GM13976 (cell line): Measurements from ENCODE around the gene NBPF10.
"Not testable (repeated sequence)": the region's sequence is repeated elsewhere in the genome, so short reads cannot be mapped to it uniquely, and the experiment has no call there.

ENCODE experiments used
- DNase-seq: peaks from one replicate; pipeline ENCODE4 v3.0.0; 2012; ENCODE audit warnings: low spot score
- in situ Hi-C: fragments of 300-500 bp; cut with MboI; formaldehyde crosslinking; loops from one replicate; pipeline ENCODE4 v1.12.0; 2022; ENCODE audit warnings: low sequenced_read_pairs, mixed read lengths, inconsistent platforms; ENCODE audit not compliant: unreplicated experiment

NBPF10 gene, protein sequence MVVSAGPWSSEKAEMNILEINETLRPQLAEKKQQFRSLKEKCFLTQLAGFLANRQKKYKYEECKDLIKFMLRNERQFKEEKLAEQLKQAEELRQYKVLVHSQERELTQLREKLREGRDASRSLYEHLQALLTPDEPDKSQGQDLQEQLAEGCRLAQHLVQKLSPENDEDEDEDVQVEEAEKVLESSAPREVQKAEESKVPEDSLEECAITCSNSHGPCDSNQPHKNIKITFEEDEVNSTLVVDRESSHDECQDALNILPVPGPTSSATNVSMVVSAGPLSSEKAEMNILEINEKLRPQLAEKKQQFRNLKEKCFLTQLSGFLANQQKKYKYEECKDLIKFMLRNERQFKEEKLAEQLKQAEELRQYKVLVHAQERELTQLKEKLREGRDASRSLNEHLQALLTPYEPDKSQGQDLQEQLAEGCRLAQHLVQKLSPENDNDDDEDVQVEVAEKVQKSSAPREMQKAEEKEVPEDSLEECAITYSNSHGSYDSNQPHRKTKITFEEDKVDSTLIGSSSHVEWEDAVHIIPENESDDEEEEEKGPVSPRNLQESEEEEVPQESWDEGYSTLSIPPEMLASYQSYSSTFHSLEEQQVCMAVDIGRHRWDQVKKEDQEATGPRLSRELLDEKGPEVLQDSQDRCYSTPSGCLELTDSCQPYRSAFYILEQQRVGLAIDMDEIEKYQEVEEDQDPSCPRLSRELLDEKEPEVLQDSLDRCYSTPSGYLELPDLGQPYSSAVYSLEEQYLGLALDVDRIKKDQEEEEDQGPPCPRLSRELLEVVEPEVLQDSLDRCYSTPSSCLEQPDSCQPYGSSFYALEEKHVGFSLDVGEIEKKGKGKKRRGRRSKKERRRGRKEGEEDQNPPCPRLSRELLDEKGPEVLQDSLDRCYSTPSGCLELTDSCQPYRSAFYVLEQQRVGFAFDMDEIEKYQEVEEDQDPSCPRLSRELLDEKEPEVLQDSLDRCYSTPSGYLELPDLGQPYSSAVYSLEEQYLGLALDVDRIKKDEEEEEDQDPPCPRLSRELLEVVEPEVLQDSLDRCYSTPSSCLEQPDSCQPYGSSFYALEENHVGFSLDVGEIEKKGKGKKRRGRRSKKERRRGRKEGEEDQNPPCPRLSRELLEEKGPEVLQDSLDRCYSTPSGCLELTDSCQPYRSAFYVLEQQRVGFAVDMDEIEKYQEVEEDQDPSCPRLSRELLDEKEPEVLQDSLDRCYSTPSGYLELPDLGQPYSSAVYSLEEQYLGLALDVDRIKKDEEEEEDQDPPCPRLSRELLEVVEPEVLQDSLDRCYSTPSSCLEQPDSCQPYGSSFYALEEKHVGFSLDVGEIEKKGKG (N-terminal part only)

DNA sequence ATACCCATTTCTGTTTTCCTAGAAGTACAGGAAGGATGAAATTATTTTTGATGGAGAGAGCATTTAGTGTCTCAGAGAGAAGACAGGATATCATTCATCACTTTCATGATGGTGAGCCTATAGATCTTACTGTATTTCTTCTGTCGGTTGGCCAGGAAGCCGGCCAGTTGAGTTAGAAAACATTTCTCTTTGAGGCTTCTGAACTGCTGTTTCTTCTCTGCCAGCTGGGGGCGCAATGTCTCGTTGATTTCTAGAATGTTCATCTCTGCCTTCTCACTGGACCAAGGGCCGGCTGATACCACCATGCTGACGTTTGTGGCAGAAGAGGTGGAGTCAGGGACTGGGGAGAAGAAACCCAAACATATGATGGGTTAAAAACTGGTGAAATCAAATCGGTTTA is at the start of gene NBPF10:
Gene NBPF10, minus strand, starts transcription at position 340 of the 400 bp plus-strand sequence. Its CDS starts 35 bp downstream, at position 305.
- in situ Hi-C loops, DNase-seq: not testable (repeated sequence)

DNA sequence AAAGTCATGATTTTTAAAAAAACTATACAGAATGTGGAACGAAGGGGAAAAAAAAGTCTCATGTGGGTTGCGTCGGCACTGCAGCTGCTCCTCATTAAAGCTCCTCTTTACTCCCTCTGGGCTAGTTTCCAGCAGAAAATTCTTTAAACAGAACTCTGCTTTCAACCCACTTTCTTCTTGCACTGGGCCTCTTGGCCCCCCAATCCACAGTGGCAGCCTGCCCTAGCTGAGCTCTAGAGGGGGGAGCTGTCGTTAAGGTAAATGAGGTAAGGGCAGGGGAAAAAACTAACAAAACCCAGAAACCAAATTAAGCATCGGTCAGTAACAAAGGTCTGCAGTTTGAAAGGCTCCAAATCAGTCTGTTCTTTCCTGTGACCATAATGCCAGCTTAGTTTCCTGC is 29.9 kb upstream of the NBPF10 start:
- in situ Hi-C loops = not testable (repeated sequence)

DNA sequence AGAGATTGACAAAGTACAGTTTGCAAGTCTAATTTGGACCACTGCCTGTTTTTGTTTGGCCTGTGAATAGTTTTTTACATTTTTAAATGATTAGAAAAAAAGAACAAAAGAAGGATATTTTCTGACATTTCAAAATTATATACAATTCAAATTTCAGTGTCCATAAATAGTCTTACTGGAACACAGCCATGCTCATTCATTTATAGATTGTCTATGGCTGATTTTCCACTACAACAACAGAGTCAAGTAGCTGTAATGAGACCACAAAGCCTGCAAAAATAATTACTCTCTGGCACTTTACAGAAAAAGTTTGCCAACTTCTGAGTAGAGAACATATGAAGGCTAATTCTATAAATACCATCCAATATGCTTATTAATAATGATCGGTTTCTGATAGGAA is 23.1 kb upstream of the NBPF10 start:
- in situ Hi-C loops, DNase-seq: not testable (repeated sequence)

More for the DNA sequence above, 29.9 kb upstream of the NBPF10 start:
- DNase-seq = not testable (repeated sequence)

DNA sequence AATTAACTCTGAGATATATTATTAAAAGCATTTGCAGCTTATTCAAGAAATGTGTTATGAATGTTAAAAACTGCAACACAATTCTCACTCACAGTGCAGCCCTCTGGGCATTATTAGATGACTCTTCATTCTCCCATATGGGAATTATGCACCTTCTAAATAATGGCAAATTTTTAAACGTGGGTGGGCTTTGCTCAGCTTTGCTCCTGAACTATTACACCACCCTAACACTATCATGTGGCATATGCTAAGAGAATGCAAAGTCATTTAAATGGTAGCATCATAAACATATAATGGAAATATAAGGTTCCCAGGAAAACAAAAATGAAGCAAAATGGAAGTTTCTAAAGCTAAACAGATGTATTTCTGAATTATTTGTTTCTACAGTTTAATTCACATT is 22.7 kb upstream of the NBPF10 start:
- DNase-seq, in situ Hi-C loops: not testable (repeated sequence)
